Measurements from ENCODE around the gene SLC6A11.

DNA sequence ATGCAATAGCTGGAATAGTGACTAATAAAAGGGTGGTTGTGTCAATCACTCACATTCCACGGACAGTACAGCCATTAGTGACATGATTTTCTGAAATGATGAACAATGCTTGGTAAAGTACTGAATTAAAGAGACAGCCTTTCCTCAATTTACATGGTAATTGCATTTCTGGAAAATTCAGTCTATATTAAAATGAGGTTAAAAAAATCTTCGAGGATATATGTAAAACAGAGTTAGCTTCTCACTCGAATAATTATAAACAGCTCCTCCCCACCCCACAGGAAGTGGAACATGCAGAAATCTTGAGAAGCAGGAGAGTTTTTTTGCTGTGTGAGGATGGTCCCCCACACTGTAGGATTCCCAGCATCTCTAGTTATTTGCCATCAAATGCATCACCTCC is 42.1 kb downstream of the SLC6A11 start:
- TF ChIP-seq CTCF (IDR thresholded peaks at IDR 0.05) (no peak), POLR2A (IDR thresholded peaks at IDR 0.05) (no peak)
